GM19240 (cell line): ENCODE measurements around the gene ATG7.

Experiments used
- DNase-seq: peaks from one replicate; pipeline ENCODE4 v3.0.0; 2011; ENCODE audit warnings: low spot score; ENCODE audit not compliant: insufficient read length

ATG7 gene

GRCh38 chr3:11605398-11605797 lies 333.2 kb downstream of the ATG7 start:
- DNase-seq: no peak

- no peak for DNase-seq
These were observed 334.0 kb downstream of the ATG7 start for GRCh38 chr3:11606090-11606784.

GRCh38 chr3:11606865-11607440 lies 334.8 kb downstream of the ATG7 start:
- no peak for DNase-seq
